H9 (cell line): ENCODE results near the gene GRM1. TPM values are rescaled to one million over a fixed set of nuclear protein-coding genes. Genes with fewer than 3 reads are reported as not detected.

Experiments used
- DNase-seq: peaks from one replicate; pipeline ENCODE4 v3.0.0-alpha.2; 2017
- H2AFZ ChIP-seq: one replicate; pipeline ENCODE4 v1.6.1; 2013; ENCODE audit warnings: mild to moderate bottlenecking, low read length, control low read depth, moderate library complexity
- H2AK5ac ChIP-seq: 2 replicates; pipeline ENCODE4 v1.6.1; 2013; ENCODE audit warnings: low read length, control low read depth, mixed read lengths; ENCODE audit not compliant: insufficient read length
- H2BK120ac ChIP-seq: one replicate; pipeline ENCODE4 v1.6.1; 2013; ENCODE audit warnings: low read depth, mild to moderate bottlenecking, low read length, control low read depth, inconsistent platforms; ENCODE audit not compliant: poor library complexity, severe bottlenecking
- H2BK12ac ChIP-seq: 2 replicates; pipeline ENCODE4 v1.6.1; 2013; ENCODE audit warnings: low read length, control low read depth, mixed read lengths, low read depth; ENCODE audit not compliant: insufficient read length
- H2BK15ac ChIP-seq: 2 replicates; pipeline ENCODE4 v1.6.1; 2013; ENCODE audit warnings: low read depth, low read length, control low read depth
- H2BK20ac ChIP-seq: one replicate; pipeline ENCODE4 v1.6.1; 2013; ENCODE audit warnings: low read depth, mild to moderate bottlenecking, low read length, control low read depth, inconsistent platforms; ENCODE audit not compliant: poor library complexity, severe bottlenecking
- H2BK5ac ChIP-seq: 2 replicates; pipeline ENCODE4 v1.6.1; 2013; ENCODE audit warnings: low read length, control low read depth, mixed read lengths; ENCODE audit not compliant: insufficient read length
- H3K14ac ChIP-seq: 2 replicates; pipeline ENCODE4 v1.6.1; 2013; ENCODE audit warnings: low read length, control low read depth; ENCODE audit not compliant: insufficient read depth
- H3K18ac ChIP-seq: 2 replicates; pipeline ENCODE4 v1.6.1; 2013; ENCODE audit warnings: low read depth, mild to moderate bottlenecking, mixed read lengths, low read length, control low read depth; ENCODE audit not compliant: insufficient read length
- H3K23ac ChIP-seq: 2 replicates; pipeline ENCODE4 v1.6.1; 2013; ENCODE audit warnings: low read length, control low read depth, mixed read lengths, low read depth; ENCODE audit not compliant: insufficient read length
- H3K23me2 ChIP-seq: 2 replicates; pipeline ENCODE4 v1.6.1; 2013; ENCODE audit warnings: low read depth, mild to moderate bottlenecking, mixed read lengths, low read length, control low read depth; ENCODE audit not compliant: insufficient read length, poor library complexity, severe bottlenecking
- H3K27ac ChIP-seq: 2 replicates; pipeline ENCODE4 v1.5.1; 2013; ENCODE audit warnings: low read length, control low read depth, mixed read lengths, low read depth; ENCODE audit not compliant: insufficient read length
- H3K27me3 ChIP-seq: 2 replicates; pipeline ENCODE4 v1.6.1; 2013; ENCODE audit warnings: low read length, control low read depth, inconsistent platforms; ENCODE audit not compliant: insufficient read depth
- H3K4ac ChIP-seq: 2 replicates; pipeline ENCODE4 v1.6.1; 2013; ENCODE audit warnings: low read depth, mild to moderate bottlenecking, control low read depth, inconsistent platforms, low read length, moderate library complexity
- H3K4me1 ChIP-seq: 2 replicates; pipeline ENCODE4 v1.6.1; 2013; ENCODE audit warnings: low read length, control low read depth, inconsistent platforms; ENCODE audit not compliant: insufficient read depth
- H3K4me2 ChIP-seq: 2 replicates; pipeline ENCODE4 v1.6.1; 2013; ENCODE audit warnings: low read length, control low read depth, mixed read lengths; ENCODE audit not compliant: insufficient read length, insufficient read depth
- H3K56ac ChIP-seq: 2 replicates; pipeline ENCODE4 v1.6.1; 2013; ENCODE audit warnings: low read depth, mild to moderate bottlenecking, mixed read lengths, low read length, control low read depth; ENCODE audit not compliant: insufficient read length
- H3K79me1 ChIP-seq: 2 replicates; pipeline ENCODE4 v1.6.1; 2013; ENCODE audit warnings: low read depth, mild to moderate bottlenecking, moderate library complexity, low read length, control low read depth, inconsistent platforms; ENCODE audit not compliant: insufficient read depth, poor library complexity, severe bottlenecking
- H3K79me2 ChIP-seq: 2 replicates; pipeline ENCODE4 v1.6.1; 2013; ENCODE audit warnings: low read length, control low read depth, inconsistent platforms; ENCODE audit not compliant: insufficient read depth
- H3K9ac ChIP-seq: 2 replicates; pipeline ENCODE4 v1.6.1; 2013; ENCODE audit warnings: low read length, control low read depth, mixed read lengths; ENCODE audit not compliant: insufficient read length; ENCODE audit errors: extremely low read depth
- H3K9me3 ChIP-seq: one replicate; pipeline ENCODE4 v1.6.1; 2013; ENCODE audit warnings: low read depth, low read length, inconsistent platforms; ENCODE audit not compliant: control insufficient read depth
- H3T11ph ChIP-seq: one replicate; pipeline ENCODE4 v1.6.1; 2013; ENCODE audit warnings: mild to moderate bottlenecking, low read length, control low read depth, inconsistent platforms
- H4K20me1 ChIP-seq: one replicate; pipeline ENCODE4 v1.6.1; 2013; ENCODE audit not compliant: control insufficient read depth, insufficient read length, insufficient read depth
- H4K5ac ChIP-seq: 2 replicates; pipeline ENCODE4 v1.6.1; 2013; ENCODE audit warnings: low read depth, mild to moderate bottlenecking, mixed read lengths, low read length, control low read depth; ENCODE audit not compliant: insufficient read length
- H4K8ac ChIP-seq: replicated peaks from 2 replicates; pipeline ENCODE4 v1.6.1; 2013; ENCODE audit warnings: low read length, control low read depth, mixed read lengths, low read depth; ENCODE audit not compliant: insufficient read length
- H4K91ac ChIP-seq: 2 replicates; pipeline ENCODE4 v1.6.1; 2013; ENCODE audit warnings: low read depth, mild to moderate bottlenecking, moderate library complexity, mixed read lengths, low read length, control low read depth; ENCODE audit not compliant: insufficient read length
- H3K27ac Mint-ChIP-seq, 3 experiments: 2 replicates in 2 of 3; 3 replicates in 1 of 3; pipeline ENCODE4 v1.8.0; 2020 to 2021; ENCODE audit warnings: mixed read lengths in 3 of 3, mild to moderate bottlenecking in 1 of 3, moderate library complexity in 1 of 3
- H3K27me3 Mint-ChIP-seq: 2 replicates; pipeline ENCODE4 v1.8.0; 2021; ENCODE audit warnings: low read depth, mild to moderate bottlenecking, moderate library complexity, mixed read lengths
- H3K36me3 Mint-ChIP-seq, 3 experiments: 2 replicates in 2 of 3; 3 replicates in 1 of 3; pipeline ENCODE4 v1.8.0; 2020 to 2021; ENCODE audit warnings: low read depth in 3 of 3, mixed read lengths in 3 of 3; ENCODE audit not compliant: insufficient read depth in 1 of 3
- H3K4me1 Mint-ChIP-seq, 2 experiments: 2 replicates each; pipeline ENCODE4 v1.8.0; 2020; ENCODE audit warnings: mixed read lengths in 2 of 2
- H3K4me3 Mint-ChIP-seq, 2 experiments: 2 replicates in 1 of 2; 3 replicates in 1 of 2; pipeline ENCODE4 v1.8.0; 2020 to 2021; ENCODE audit warnings: mild to moderate bottlenecking in 2 of 2, mixed read lengths in 2 of 2, moderate library complexity in 1 of 2
- H3K9me3 Mint-ChIP-seq, 2 experiments: 2 replicates in 1 of 2; 3 replicates in 1 of 2; pipeline ENCODE4 v1.8.0; 2020; ENCODE audit warnings: mild to moderate bottlenecking in 2 of 2, mixed read lengths in 2 of 2, moderate library complexity in 1 of 2
- CTCF ChIP-seq: fragments of 200-600 bp; sonication (generic); conservative IDR thresholded peaks from 3 replicates; pipeline ENCODE4 v1.8.0; 2021; ENCODE audit warnings: antibody characterized with exemption, mild to moderate bottlenecking
- WGBS: extraction: QIAGEN DNeasy Blood & Tissue Kit; methylation state at CpG from one replicate; pipeline ENCODE4 v1.1.7; 2013; ENCODE audit warnings: missing lambda C conversion rate, low lambda C conversion rate, mixed read lengths; ENCODE audit not compliant: insufficient read length; ENCODE audit errors: extremely low coverage; 5-methylcytosine and 5-hydroxymethylcytosine counted together
- total RNA-seq: library from RNA; stranded (reverse); gene quantifications from 2 replicates; pipeline ENCODE4 v1.2.1, GENCODE V29; 2021

GRM1 gene
- total RNA-seq, 1 experiment from 2014 or later: 0.39 TPM

DNA sequence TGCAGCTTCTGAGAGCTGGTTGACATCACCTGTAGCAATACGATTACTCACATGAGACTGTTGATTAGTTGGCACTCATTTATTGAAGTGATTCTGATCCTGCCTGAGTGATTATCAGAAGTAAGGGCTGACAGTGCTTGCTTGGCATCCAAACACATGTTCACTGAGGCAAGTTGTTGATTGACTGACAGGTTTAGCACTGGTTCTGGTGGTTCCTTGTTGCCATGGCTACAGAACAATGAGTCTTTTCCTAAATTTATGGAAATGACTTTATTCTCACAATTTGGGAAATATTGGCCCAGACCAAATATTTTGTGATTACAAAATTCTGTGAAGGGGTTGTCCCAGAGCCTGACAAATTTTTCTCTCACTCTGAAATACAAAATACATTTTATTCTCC is 368.8 kb downstream of the GRM1 start:
- H3K36me3 Mint-ChIP-seq: no peaks in the 10 kb centered on the region
- no peaks in the 10 kb centered on the region for H3K79me2 ChIP-seq

More for the DNA sequence above, 368.8 kb downstream of the GRM1 start:
- Histone ChIP-seq H4K8ac (no peak overlapping the region), H2BK120ac (no peak overlapping the region), H3K9me3 (no peaks in the 10 kb centered on the region), H2AFZ (no peak overlapping the region), H3T11ph (no peak overlapping the region), H2BK20ac (no peak overlapping the region), H3K4me1 (no peaks in the 10 kb centered on the region), H3K14ac (no peak overlapping the region), H3K9ac (no peak overlapping the region), H2BK12ac (no peak overlapping the region), H2AK5ac (no peak overlapping the region), H4K20me1 (no peaks in the 10 kb centered on the region), H3K27me3 (no peaks in the 10 kb centered on the region), H3K56ac (no peak overlapping the region), H4K91ac (no peak overlapping the region), H4K5ac (no peak overlapping the region), H3K79me1 (no peaks in the 10 kb centered on the region), H3K4ac (no peak overlapping the region), H3K4me2 (no peak overlapping the region), H3K23ac (no peak overlapping the region), H2BK15ac (no peak overlapping the region), H3K27ac (no peak overlapping the region), H2BK5ac (no peak overlapping the region), H3K23me2 (no peaks in the 10 kb centered on the region), H3K18ac (no peak overlapping the region)
- no CpG with 5 or more reads among the region's 1 CpG for WGBS
- no peak for DNase-seq
- Mint-ChIP-seq H3K27ac (no peak overlapping the region), H3K4me1 (no peaks in the 10 kb centered on the region), H3K4me3 (no peak overlapping the region), H3K9me3 (no peaks in the 10 kb centered on the region; a peak in 1 of 5 replicates), H3K27me3 (no peaks in the 10 kb centered on the region; the same call in 1 of the 2 replicates)
- no peak for TF ChIP-seq CTCF
